ENCODE measurements around the gene ATP8B1.
"Not testable (repeated sequence)": the region's sequence is repeated elsewhere in the genome, so short reads cannot be mapped to it uniquely, and the experiment has no call there.

GRCh38 chr18:57642462-57642861, 160.7 kb downstream of the ATP8B1 start:
- not testable (repeated sequence) for TF ChIP-seq POLR2A, CTCF (IDR thresholded peaks at IDR 0.05)
